ENCODE results near the gene KLF1.
A peak's percentile ranks its signal among the peaks of the same experiment; 100 is the strongest.

The KLF1 gene

GRCh38 chr19:12840091-12841079 is 46.6 kb downstream of the KLF1 start:
- DNase-seq (ENCODE audit: low read depth, low spot score): peak; percentile 43
- H3K27ac ChIP-seq: no peak overlapping the region

GRCh38 chr19:12838886-12839756 is 47.9 kb downstream of the KLF1 start:
- DNase-seq (ENCODE audit: low read depth, low spot score): no peak
- no peak overlapping the region for H3K27ac ChIP-seq

GRCh38 chr19:12838182-12838885 is 48.7 kb downstream of the KLF1 start, which contains the start of gene MAST1:
Gene MAST1, plus strand, starts transcription at chr19:12838515. Its CDS starts 58 bp downstream, at chr19:12838573.
- H3K27ac ChIP-seq: no peak within 1 kb of the TSS
- no peak for DNase-seq (ENCODE audit: low read depth, low spot score)

- peak; percentile 36 for DNase-seq (ENCODE audit: low read depth, low spot score)
- no peak overlapping the region for H3K27ac ChIP-seq
Observed at GRCh38 chr19:12837225-12837624, 49.8 kb downstream of the KLF1 start.

GRCh38 chr19:12836529-12836863 is 50.5 kb downstream of the KLF1 start:
- no peak overlapping the region for H3K27ac ChIP-seq
- DNase-seq (ENCODE audit: low read depth, low spot score): no peak

- no peak overlapping the region for H3K27ac ChIP-seq
- DNase-seq (ENCODE audit: low read depth, low spot score): no peak
Observed at GRCh38 chr19:12834976-12835757, 51.8 kb downstream of the KLF1 start.

- no peak for DNase-seq (ENCODE audit: low read depth, low spot score)
- no peak within 1 kb of the TSS for H3K27ac ChIP-seq
Observed at GRCh38 chr19:12834566-12834943, 52.4 kb downstream of the KLF1 start, which contains the start of gene RTBDN. Gene RTBDN, minus strand, starts transcription at chr19:12834579. Its CDS starts 4,600 bp downstream, at chr19:12829979.
